ENCODE measurements around the gene CNPY2.
A peak's percentile ranks its signal among the peaks of the same experiment; 100 is the strongest.

Gene CNPY2

GRCh38 chr12:56334490-56334793, 18.7 kb upstream of the CNPY2 start:
- H3K4me1 ChIP-seq (ENCODE audit: control insufficient read depth in 1 of 2, insufficient read depth in 1 of 2, low read depth in 1 of 2, low read length in 1 of 2), result peaks cover 28% of the 10 kb centered on the region in 2 experiments
- H3K27ac ChIP-seq, result peak overlapping the region; percentile 87
- no peaks in the 10 kb centered on the region for H3K9me3 ChIP-seq
- H3K4me3 ChIP-seq (ENCODE audit: low read depth in 1 of 2, low read length in 1 of 2), result peak overlapping the region; percentile 75 to 90
- TF ChIP-seq CTCF (IDR thresholded peaks at IDR 0.05), result no peak
- no peaks in the 10 kb centered on the region for H3K36me3 ChIP-seq
- H3K27me3 ChIP-seq, result no peaks in the 10 kb centered on the region

GRCh38 chr12:56333679-56334489, 18.1 kb upstream of the CNPY2 start, which contains the start of gene PAN2:
Gene PAN2, minus strand, starts transcription at chr12:56334000. Its CDS starts 906 bp downstream, at chr12:56333094.
- Histone ChIP-seq H3K27me3 (no peaks in the 10 kb centered on the region), H3K36me3 (no peaks in the 10 kb centered on the region), H3K9me3 (no peaks in the 10 kb centered on the region), H3K27ac (peak within 1 kb of the TSS; percentile 87), H3K4me3 (ENCODE audit: low read depth in 1 of 2, low read length in 1 of 2) (peak within 1 kb of the TSS; percentile 75 to 90), H3K4me1 (ENCODE audit: control insufficient read depth in 1 of 2, insufficient read depth in 1 of 2, low read depth in 1 of 2, low read length in 1 of 2) (peaks cover 24 to 25% of the 10 kb centered on the region in 2 experiments)
- TF ChIP-seq CTCF (IDR thresholded peaks at IDR 0.05), result peak; percentile 27

- Histone ChIP-seq H3K4me1 (ENCODE audit: control insufficient read depth in 1 of 2, insufficient read depth in 1 of 2, low read depth in 1 of 2, low read length in 1 of 2) (peaks cover 18 to 19% of the 10 kb centered on the region in 2 experiments), H3K36me3 (peaks cover 3% of the 10 kb centered on the region), H3K9me3 (no peaks in the 10 kb centered on the region), H3K4me3 (ENCODE audit: low read depth in 1 of 2, low read length in 1 of 2) (peak overlapping the region; percentile 75 to 90), H3K27me3 (no peaks in the 10 kb centered on the region), H3K27ac (peak overlapping the region; percentile 87)
- no peak for TF ChIP-seq CTCF (IDR thresholded peaks at IDR 0.05)
Observed at GRCh38 chr12:56333197-56333678, 17.4 kb upstream of the CNPY2 start.

GRCh38 chr12:56332512-56333196, 16.9 kb upstream of the CNPY2 start:
- Histone ChIP-seq H3K4me1 (ENCODE audit: control insufficient read depth in 1 of 2, insufficient read depth in 1 of 2, low read depth in 1 of 2, low read length in 1 of 2) (peaks cover 12 to 13% of the 10 kb centered on the region in 2 experiments), H3K27ac (peak overlapping the region; percentile 87), H3K36me3 (peaks cover 6% of the 10 kb centered on the region), H3K27me3 (no peaks in the 10 kb centered on the region), H3K4me3 (ENCODE audit: low read depth in 1 of 2, low read length in 1 of 2) (peak overlapping the region in 1 of 2 experiments; percentile 75), H3K9me3 (no peaks in the 10 kb centered on the region)
- no peak for TF ChIP-seq CTCF (IDR thresholded peaks at IDR 0.05)

GRCh38 chr12:56330936-56331490, 15.2 kb upstream of the CNPY2 start:
- Histone ChIP-seq H3K36me3 (peaks cover 20% of the 10 kb centered on the region), H3K27me3 (no peaks in the 10 kb centered on the region), H3K4me1 (ENCODE audit: control insufficient read depth in 1 of 2, insufficient read depth in 1 of 2, low read depth in 1 of 2, low read length in 1 of 2) (peaks cover 11 to 12% of the 10 kb centered on the region in 2 experiments), H3K9me3 (no peaks in the 10 kb centered on the region), H3K4me3 (ENCODE audit: low read depth in 1 of 2, low read length in 1 of 2) (no peak overlapping the region), H3K27ac (no peak overlapping the region)
- TF ChIP-seq CTCF (IDR thresholded peaks at IDR 0.05), result no peak

All from neutrophil (primary cell).